HTR-8/SVneo (cell line): Measurements from ENCODE around the gene LGI4.

Source experiments
- DNase-seq: peaks from one replicate; pipeline ENCODE4 v3.0.0; 2011; ENCODE audit warnings: low spot score, mixed read lengths; ENCODE audit not compliant: insufficient read length
- FAIRE-seq: peaks from 2 replicates; lab custom pipeline; 2011; peaks lifted over from hg19 to GRCh38; lab: Jason Lieb, UNC

LGI4 gene

GRCh38 chr19:35134601-35135242, at the start of gene LGI4:
Gene LGI4 (minus strand): TSS chr19:35135059. CDS start chr19:35134680, 379 bp downstream.
- no peak for DNase-seq
- no peak for FAIRE-seq

GRCh38 chr19:35184267-35184666, 49.4 kb upstream of the LGI4 start:
- DNase-seq = no peak
- FAIRE-seq = no peak

GRCh38 chr19:35181387-35181786, 46.5 kb upstream of the LGI4 start:
- FAIRE-seq (no peak), DNase-seq (no peak)

DNA sequence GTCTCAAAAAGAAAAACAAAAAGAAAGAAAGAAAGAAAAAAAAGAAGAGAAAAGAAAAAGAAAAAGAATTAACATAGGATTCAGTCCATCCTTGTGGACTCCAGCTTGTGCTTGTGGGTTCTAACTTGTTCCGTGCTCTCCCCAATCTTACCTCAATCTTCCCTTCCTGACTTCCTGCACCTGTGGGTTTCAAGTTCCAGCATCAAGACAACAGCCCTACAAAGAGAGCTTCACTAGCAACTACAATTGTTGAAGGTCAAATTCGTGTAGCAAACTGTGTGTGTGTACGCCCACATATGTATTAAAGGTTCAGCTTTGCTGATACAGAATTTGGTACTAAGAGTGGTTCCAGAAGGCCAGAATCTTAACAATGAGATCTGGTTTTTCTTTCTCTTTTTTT, 45.0 kb upstream of the LGI4 start:
- no peak for DNase-seq
- FAIRE-seq = no peak

DNA sequence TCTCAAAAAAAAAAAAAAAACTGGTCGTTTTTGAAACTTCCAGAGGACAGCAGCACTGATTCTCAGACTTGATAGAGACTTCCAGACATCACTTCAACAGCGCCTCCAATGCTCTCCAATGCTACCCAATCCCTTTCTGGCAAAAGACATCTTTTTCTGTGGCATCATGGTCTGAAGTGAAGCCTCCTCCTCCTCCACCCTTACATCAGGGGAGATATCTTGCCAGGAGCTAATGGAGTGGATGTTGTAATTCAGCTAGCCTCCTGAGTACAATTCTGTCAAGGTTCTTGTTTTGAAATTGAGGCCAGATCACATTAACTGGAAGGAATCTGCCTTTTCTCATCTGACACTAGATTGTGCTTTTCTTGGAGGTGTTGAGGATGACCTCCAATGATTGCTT, 43.8 kb upstream of the LGI4 start:
- DNase-seq (no peak), FAIRE-seq (no peak)

DNA sequence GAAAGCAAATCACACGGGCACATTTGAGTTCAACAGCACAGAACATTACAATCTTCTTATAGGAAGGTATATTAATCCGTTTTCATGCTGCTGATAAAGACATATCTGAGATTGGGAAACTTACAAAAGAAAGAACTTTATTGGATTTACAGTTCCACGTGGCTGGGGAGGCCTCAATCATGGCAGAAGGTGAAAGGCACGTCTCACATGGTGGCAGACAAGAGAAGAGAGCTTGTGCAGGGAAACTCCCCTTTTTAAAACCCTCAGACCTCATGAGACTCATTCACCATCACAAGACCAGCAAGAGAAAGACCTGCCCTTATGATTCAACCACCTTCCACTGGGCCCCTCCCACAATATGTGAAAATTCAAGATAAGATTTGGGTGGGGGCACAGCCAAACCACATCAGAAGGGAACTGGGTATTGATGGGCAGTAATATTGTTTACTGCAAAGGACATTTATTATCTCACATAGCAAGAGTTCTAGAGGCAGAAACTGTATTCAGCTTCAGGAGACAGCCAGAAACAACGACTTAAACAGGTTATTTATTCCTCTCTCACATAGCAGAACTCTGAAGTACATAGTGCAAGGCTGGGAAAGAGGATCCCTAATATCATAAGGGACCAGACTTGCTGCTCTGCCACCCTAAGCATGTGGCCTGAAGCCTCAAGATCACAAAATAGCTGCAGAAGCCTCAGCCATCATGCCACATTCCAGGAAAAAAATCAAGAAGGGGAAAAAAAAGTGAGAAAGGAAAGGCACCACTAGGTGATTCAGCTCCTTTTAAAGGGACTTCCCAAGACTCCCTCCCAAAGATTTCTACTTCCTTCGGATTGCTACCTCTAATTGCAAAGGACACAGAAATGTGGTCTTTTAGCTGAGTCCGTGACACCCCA, 42.8 kb upstream of the LGI4 start:
- DNase-seq (no peak), FAIRE-seq (no peak)

GRCh38 chr19:35176181-35176570, 41.3 kb upstream of the LGI4 start:
- FAIRE-seq (no peak), DNase-seq (no peak)

- no peak for FAIRE-seq
- DNase-seq = no peak
These were observed 39.4 kb upstream of the LGI4 start for GRCh38 chr19:35174226-35174625.

- DNase-seq (no peak), FAIRE-seq (no peak)
These were observed 36.9 kb upstream of the LGI4 start for GRCh38 chr19:35171730-35172129.

DNA sequence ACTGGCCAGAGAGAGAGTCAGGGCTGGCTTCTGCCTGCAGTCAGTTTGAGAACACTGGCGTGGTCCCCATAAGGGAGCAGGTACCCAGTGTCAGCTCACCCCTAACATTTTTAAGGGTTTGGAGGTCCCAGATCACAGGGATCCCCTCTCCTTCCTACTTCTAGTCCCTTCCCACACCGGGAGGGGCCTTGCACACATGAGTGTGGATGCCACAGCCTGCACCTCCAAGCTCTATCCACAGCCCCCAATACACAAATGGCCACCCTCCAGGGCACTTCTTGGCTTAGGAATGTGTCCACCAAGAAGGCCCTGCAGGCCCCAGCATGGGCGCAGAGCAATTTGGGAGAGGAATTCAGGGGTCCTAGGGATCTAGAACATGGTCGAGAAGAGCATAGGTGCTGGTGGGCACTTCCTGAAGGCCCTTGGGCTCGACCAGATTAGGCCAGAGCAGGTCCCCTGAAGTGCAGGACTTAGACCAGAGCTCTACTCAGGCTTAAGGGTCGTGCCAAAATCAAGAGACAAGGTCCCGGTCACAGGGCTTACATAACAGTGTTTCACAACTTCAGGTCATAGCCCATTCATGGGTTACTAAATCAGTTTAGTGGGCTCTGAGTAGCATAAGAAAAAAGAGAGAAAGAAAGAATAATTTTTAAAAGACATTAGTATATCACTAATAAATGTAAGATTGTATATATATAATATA, 35.7 kb upstream of the LGI4 start:
- FAIRE-seq (no peak), DNase-seq (no peak)

GRCh38 chr19:35169221-35169995, 34.5 kb upstream of the LGI4 start:
- DNase-seq (no peak), FAIRE-seq (no peak)

DNA sequence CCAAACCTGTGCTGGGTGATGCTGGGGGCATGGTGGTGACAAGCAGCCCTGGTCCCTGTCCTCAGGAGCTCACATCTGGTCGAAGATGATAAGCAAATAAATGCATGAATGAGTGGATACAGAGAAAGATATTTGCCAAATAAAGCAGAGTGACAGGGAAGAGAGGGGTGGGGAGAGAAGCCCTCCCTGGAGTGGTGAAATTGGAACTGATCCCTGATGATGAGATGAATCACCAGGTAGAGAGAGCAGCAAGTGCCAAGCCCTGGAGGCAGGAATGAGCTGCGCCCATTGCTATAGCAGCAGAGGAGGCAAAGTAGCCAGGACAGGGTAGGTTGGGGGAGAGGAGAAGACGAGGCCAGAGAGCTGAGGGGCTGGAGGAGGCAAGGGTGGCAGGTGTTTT, 33.3 kb upstream of the LGI4 start:
- no peak for DNase-seq
- FAIRE-seq = no peak

DNA sequence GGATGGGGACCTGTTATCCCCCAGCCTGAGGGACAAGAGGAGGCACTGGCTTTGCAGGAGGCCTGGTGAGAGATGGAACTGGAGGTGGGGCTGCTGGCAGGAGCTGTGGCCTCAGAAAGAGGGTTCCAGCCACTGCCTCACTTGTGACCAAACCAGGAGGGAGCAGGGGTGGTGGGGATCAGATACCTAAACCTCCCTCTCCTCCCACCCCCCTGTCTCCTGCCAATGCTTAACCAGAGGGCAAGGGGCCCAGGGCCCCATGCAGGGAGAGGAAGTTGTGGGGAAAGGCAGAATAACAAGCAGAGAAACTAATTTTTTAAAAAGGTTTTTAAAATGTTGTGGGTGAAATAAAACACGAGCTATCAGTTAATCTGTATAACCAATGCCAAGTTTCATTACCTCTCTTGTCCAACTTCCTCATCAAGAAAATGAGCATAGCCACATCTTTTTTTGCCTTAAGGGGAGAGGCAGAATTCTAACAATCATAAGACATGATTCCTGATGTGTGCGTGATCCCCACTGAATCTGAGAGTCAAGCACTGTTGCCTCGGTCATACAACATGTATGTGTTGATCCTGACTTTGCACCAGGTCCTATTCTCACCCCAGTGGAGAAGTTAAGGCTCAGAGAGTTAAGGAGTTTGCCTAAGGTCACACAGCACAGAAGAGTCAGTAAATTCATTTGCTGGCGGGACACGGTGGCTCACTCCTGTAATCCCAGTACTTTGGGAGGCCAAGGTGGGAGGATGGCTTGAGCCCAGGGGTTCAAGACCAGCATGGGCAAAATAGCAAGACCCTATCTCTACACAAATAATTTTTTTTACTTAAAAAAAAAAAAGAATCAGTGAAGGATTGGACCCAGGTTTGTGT, 32.6 kb upstream of the LGI4 start:
- no peak for DNase-seq
- no peak for FAIRE-seq

DNA sequence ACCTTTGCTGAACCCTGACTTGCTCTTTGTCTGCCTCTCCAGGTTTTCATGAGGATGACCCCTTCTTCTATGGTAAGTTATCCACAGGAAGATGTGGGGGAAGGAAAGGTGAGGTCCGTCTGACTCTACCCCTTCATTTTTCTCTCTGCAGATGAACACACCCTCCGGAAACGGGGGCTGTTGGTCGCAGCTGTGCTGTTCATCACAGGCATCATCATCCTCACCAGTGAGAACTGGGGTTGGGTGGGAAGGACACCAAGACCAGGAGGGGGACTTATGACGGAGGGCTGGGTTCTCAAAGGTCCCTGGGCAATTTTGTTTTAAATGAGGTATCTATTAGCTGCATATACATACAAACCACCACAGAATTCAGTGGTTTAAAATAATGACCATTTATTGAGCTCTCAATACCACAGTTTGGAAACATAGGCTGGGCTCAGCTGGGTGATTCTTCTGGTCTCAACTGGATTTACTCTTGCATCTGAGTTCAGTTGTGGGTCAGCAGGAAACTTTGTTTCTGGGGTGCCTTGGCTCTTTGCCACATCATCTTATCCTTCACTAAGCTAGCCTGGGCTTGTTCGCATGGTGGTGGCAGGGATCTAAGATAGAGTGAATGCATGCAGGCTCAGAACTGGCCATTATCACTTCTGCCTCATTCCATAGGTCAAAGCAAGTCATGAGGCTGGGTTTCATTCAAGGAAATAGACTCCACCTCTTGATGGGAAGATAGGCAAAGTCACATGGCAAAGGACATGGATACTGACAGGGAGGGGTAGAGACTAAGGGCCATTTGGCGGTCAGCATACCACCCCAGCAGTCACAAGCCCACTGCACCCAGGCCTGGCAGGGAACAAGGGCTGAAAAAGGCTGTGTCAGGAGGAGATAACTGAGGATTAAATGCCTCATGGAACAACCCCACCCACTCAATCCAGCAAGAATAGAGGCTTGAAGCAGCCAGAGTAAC, 31.5 kb upstream of the LGI4 start:
- DNase-seq (no peak), FAIRE-seq (no peak)

DNA sequence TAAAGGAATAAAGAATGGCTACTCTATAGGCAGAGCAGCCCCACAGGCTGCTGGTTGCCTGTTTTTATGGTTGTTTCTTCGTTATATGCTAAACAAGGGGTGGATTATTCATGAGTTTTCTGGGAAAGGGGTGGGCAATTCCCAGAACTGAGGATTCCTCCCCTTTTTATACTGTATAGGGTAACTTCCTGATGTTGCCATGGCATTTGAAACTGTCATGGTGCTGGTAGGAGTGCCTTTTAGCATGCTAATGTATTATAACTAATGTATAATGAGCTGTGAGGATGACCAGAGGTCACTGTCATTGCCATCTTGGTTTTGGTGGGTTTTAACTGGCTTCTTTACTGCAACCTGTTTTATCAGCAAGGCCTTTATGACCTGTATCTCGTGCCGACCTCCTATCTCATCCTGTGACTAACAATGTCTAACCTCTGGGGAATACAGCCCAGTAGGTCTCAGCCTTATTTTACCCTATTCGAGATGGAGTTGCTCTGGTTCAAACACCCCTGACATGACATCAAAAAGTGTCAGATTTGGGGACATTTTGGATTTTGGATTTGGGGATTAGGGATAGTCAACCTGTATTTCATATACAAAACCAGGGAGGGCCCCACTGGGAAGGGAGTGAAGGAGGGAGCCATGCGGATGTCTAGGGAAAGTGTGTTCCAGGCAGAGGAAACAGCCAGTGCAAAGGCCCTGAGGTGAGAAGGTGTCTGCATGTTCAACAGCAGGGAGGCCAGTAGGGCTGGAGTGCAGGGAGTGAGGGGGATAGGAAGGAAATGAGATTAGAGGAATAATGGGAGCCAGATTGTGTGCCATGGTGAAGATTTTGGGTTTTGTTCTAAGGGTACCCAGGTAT, 30.6 kb upstream of the LGI4 start:
- FAIRE-seq (no peak), DNase-seq (no peak)

GRCh38 chr19:35164418-35164817, 29.6 kb upstream of the LGI4 start:
- DNase-seq (no peak), FAIRE-seq (no peak)
